Measurements from ENCODE around the gene SLC37A3.
"Not testable (repeated sequence)": the region's sequence is repeated elsewhere in the genome, so short reads cannot be mapped to it uniquely, and the experiment has no call there.

DNA sequence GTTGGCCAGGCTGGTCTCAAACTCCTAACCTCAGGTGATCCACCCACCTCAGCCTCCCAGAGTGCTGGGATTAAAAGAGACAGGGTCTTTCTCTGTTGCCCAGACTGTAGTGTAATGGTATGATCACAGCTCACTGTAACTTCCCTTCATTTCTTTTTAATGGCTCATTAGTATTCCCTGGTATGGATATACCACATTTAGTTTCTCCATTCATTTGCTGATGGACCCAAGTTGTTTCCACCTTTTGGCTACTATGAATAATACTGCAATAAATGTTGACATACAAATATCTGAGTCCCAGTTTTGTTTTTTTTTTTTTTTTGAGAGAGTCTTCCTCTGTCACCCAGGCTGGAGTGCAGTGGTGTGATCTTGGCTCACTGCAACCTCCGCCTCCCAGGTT lies 59.4 kb downstream of the SLC37A3 start:
- not testable (repeated sequence) for TF ChIP-seq EZH2 (IDR thresholded peaks at IDR 0.05; ENCODE audit: low read length, unreplicated experiment); EZH2phosphoT487 (IDR thresholded peaks at IDR 0.05; ENCODE audit: borderline replicate concordance, low read length)
